Measurements from ENCODE around the gene OCRL.

OCRL gene

GRCh38 chrX:129585691-129586090 lies 45.6 kb downstream of the OCRL start:
- Histone ChIP-seq H3K4me2 (ENCODE audit: insufficient read depth, low read length, poor library complexity, severe bottlenecking) (no peak overlapping the region), H2BK15ac (ENCODE audit: low read length) (no peak overlapping the region), H4K8ac (ENCODE audit: low read depth, low read length) (no peak overlapping the region), H3K27me3 (ENCODE audit: control insufficient read depth in 3 of 3, insufficient read depth in 3 of 3, low read depth in 1 of 3, low read length in 3 of 3) (no peaks in the 10 kb centered on the region), H2BK12ac (ENCODE audit: low read length) (no peak overlapping the region), H2BK5ac (ENCODE audit: low read length) (no peak overlapping the region), H2AK5ac (ENCODE audit: low read depth, low read length) (no peak overlapping the region), H3K4ac (ENCODE audit: low read length) (no peak overlapping the region), H3K27ac (replicated peaks; ENCODE audit: low read length) (no peak overlapping the region), H3K14ac (ENCODE audit: low read length) (no peak overlapping the region), H3K36me3 (replicated peaks in 1 of 2; ENCODE audit: control insufficient read depth in 2 of 2, insufficient read depth in 2 of 2, low read length in 2 of 2) (peaks cover 16 to 72% of the 10 kb centered on the region in 2 donors), H3K23ac (ENCODE audit: low read depth, low read length, poor library complexity) (no peak overlapping the region), H3K18ac (ENCODE audit: low read length) (no peak overlapping the region), H4K91ac (ENCODE audit: low read depth, low read length, poor library complexity) (no peak overlapping the region), H3K9me3 (replicated peaks in 1 of 2; ENCODE audit: control insufficient read depth in 2 of 2, insufficient read depth in 1 of 2, low read depth in 1 of 2, low read length in 2 of 2) (no peaks in the 10 kb centered on the region), H2AFZ (ENCODE audit: low read length) (no peak overlapping the region), H3K9ac (ENCODE audit: low read depth, low read length, poor library complexity) (no peak overlapping the region), H3K79me1 (ENCODE audit: low read depth, low read length) (no peaks in the 10 kb centered on the region), H2BK120ac (ENCODE audit: low read depth, low read length) (no peak overlapping the region), H3K4me3 (ENCODE audit: low read length in 2 of 2) (no peak overlapping the region), H3K4me1 (ENCODE audit: control insufficient read depth in 2 of 2, insufficient read depth in 1 of 2, low read depth in 1 of 2, low read length in 2 of 2) (no peaks in the 10 kb centered on the region)
- no CpG with 5 or more reads among the region's 3 CpGs for WGBS, 2 donors (ENCODE audit: extremely low coverage in 2 of 2, insufficient read length in 2 of 2, insufficient replicate concordance in 1 of 2)
- no peak for DNase-seq (ENCODE audit: low spot score)

GRCh38 chrX:129586446-129586845 lies 46.4 kb downstream of the OCRL start:
- H2AK5ac ChIP-seq (ENCODE audit: low read depth, low read length): no peak overlapping the region
- H2BK120ac ChIP-seq (ENCODE audit: low read depth, low read length): no peak overlapping the region
- H2AFZ ChIP-seq (ENCODE audit: low read length): no peak overlapping the region
- no peak overlapping the region for H4K8ac ChIP-seq (ENCODE audit: low read depth, low read length)
- H3K23ac ChIP-seq (ENCODE audit: low read depth, low read length, poor library complexity): no peak overlapping the region
- no peak overlapping the region for H3K18ac ChIP-seq (ENCODE audit: low read length)
- no peak overlapping the region for H3K9ac ChIP-seq (ENCODE audit: low read depth, low read length, poor library complexity)
- no peak overlapping the region for H2BK15ac ChIP-seq (ENCODE audit: low read length)
- no peaks in the 10 kb centered on the region for H3K27me3 ChIP-seq (ENCODE audit: control insufficient read depth in 3 of 3, insufficient read depth in 3 of 3, low read depth in 1 of 3, low read length in 3 of 3)
- H3K9me3 ChIP-seq (replicated peaks in 1 of 2; ENCODE audit: control insufficient read depth in 2 of 2, insufficient read depth in 1 of 2, low read depth in 1 of 2, low read length in 2 of 2): no peaks in the 10 kb centered on the region
- H3K36me3 ChIP-seq (replicated peaks in 1 of 2; ENCODE audit: control insufficient read depth in 2 of 2, insufficient read depth in 2 of 2, low read length in 2 of 2): peaks cover 17 to 80% of the 10 kb centered on the region in 2 donors
- DNase-seq (ENCODE audit: low spot score): no peak
- H3K4me3 ChIP-seq (ENCODE audit: low read length in 2 of 2): no peak overlapping the region
- no peak overlapping the region for H3K14ac ChIP-seq (ENCODE audit: low read length)
- WGBS, 2 donors (ENCODE audit: extremely low coverage in 2 of 2, insufficient read length in 2 of 2, insufficient replicate concordance in 1 of 2): no CpG with 5 or more reads among the region's 4 CpGs
- no peak overlapping the region for H2BK5ac ChIP-seq (ENCODE audit: low read length)
- H3K4me1 ChIP-seq (ENCODE audit: control insufficient read depth in 2 of 2, insufficient read depth in 1 of 2, low read depth in 1 of 2, low read length in 2 of 2): no peaks in the 10 kb centered on the region
- H2BK12ac ChIP-seq (ENCODE audit: low read length): no peak overlapping the region
- no peak overlapping the region for H3K4me2 ChIP-seq (ENCODE audit: insufficient read depth, low read length, poor library complexity, severe bottlenecking)
- H3K4ac ChIP-seq (ENCODE audit: low read length): no peak overlapping the region
- H3K79me1 ChIP-seq (ENCODE audit: low read depth, low read length): no peaks in the 10 kb centered on the region
- H3K27ac ChIP-seq (replicated peaks; ENCODE audit: low read length): no peak overlapping the region
- no peak overlapping the region for H4K91ac ChIP-seq (ENCODE audit: low read depth, low read length, poor library complexity)

- no peak overlapping the region for H4K8ac ChIP-seq (ENCODE audit: low read depth, low read length)
- peaks cover 23 to 83% of the 10 kb centered on the region in 2 donors for H3K36me3 ChIP-seq (replicated peaks in 1 of 2; ENCODE audit: control insufficient read depth in 2 of 2, insufficient read depth in 2 of 2, low read length in 2 of 2)
- no peak overlapping the region for H3K9ac ChIP-seq (ENCODE audit: low read depth, low read length, poor library complexity)
- no peaks in the 10 kb centered on the region for H3K79me1 ChIP-seq (ENCODE audit: low read depth, low read length)
- no peak overlapping the region for H3K14ac ChIP-seq (ENCODE audit: low read length)
- H3K9me3 ChIP-seq (replicated peaks in 1 of 2; ENCODE audit: control insufficient read depth in 2 of 2, insufficient read depth in 1 of 2, low read depth in 1 of 2, low read length in 2 of 2): no peaks in the 10 kb centered on the region
- no peaks in the 10 kb centered on the region for H3K27me3 ChIP-seq (ENCODE audit: control insufficient read depth in 3 of 3, insufficient read depth in 3 of 3, low read depth in 1 of 3, low read length in 3 of 3)
- H3K4me3 ChIP-seq (ENCODE audit: low read length in 2 of 2): no peak overlapping the region
- H4K91ac ChIP-seq (ENCODE audit: low read depth, low read length, poor library complexity): no peak overlapping the region
- H2BK12ac ChIP-seq (ENCODE audit: low read length): no peak overlapping the region
- H2AFZ ChIP-seq (ENCODE audit: low read length): no peak overlapping the region
- H3K4me1 ChIP-seq (ENCODE audit: control insufficient read depth in 2 of 2, insufficient read depth in 1 of 2, low read depth in 1 of 2, low read length in 2 of 2): no peaks in the 10 kb centered on the region
- H3K4ac ChIP-seq (ENCODE audit: low read length): no peak overlapping the region
- H3K27ac ChIP-seq (replicated peaks; ENCODE audit: low read length): no peak overlapping the region
- no peak for DNase-seq (ENCODE audit: low spot score)
- no peak overlapping the region for H3K18ac ChIP-seq (ENCODE audit: low read length)
- no peak overlapping the region for H2BK5ac ChIP-seq (ENCODE audit: low read length)
- WGBS, 2 donors (ENCODE audit: extremely low coverage in 2 of 2, insufficient read length in 2 of 2, insufficient replicate concordance in 1 of 2): no CpG with 5 or more reads among the region's 4 CpGs
- H3K23ac ChIP-seq (ENCODE audit: low read depth, low read length, poor library complexity): no peak overlapping the region
- no peak overlapping the region for H2BK15ac ChIP-seq (ENCODE audit: low read length)
- H2BK120ac ChIP-seq (ENCODE audit: low read depth, low read length): no peak overlapping the region
- no peak overlapping the region for H2AK5ac ChIP-seq (ENCODE audit: low read depth, low read length)
- H3K4me2 ChIP-seq (ENCODE audit: insufficient read depth, low read length, poor library complexity, severe bottlenecking): no peak overlapping the region
These were observed 50.5 kb downstream of the OCRL start for GRCh38 chrX:129590596-129590995.

- H3K9me3 ChIP-seq (replicated peaks in 1 of 2; ENCODE audit: control insufficient read depth in 2 of 2, insufficient read depth in 1 of 2, low read depth in 1 of 2, low read length in 2 of 2): no peaks in the 10 kb centered on the region
- H2BK15ac ChIP-seq (ENCODE audit: low read length): no peak overlapping the region
- H3K27me3 ChIP-seq (ENCODE audit: control insufficient read depth in 3 of 3, insufficient read depth in 3 of 3, low read depth in 1 of 3, low read length in 3 of 3): no peaks in the 10 kb centered on the region
- no peak overlapping the region for H2AK5ac ChIP-seq (ENCODE audit: low read depth, low read length)
- H3K14ac ChIP-seq (ENCODE audit: low read length): no peak overlapping the region
- no peak overlapping the region for H3K9ac ChIP-seq (ENCODE audit: low read depth, low read length, poor library complexity)
- no peaks in the 10 kb centered on the region for H3K79me1 ChIP-seq (ENCODE audit: low read depth, low read length)
- no peak overlapping the region for H3K18ac ChIP-seq (ENCODE audit: low read length)
- no peak overlapping the region for H2BK12ac ChIP-seq (ENCODE audit: low read length)
- no peak for DNase-seq (ENCODE audit: low spot score)
- H3K36me3 ChIP-seq (replicated peaks in 1 of 2; ENCODE audit: control insufficient read depth in 2 of 2, insufficient read depth in 2 of 2, low read length in 2 of 2): peaks cover 19 to 66% of the 10 kb centered on the region in 2 donors
- H3K27ac ChIP-seq (replicated peaks; ENCODE audit: low read length): no peak overlapping the region
- no peak overlapping the region for H3K4me3 ChIP-seq (ENCODE audit: low read length in 2 of 2)
- no peak overlapping the region for H3K4ac ChIP-seq (ENCODE audit: low read length)
- no peak overlapping the region for H3K23ac ChIP-seq (ENCODE audit: low read depth, low read length, poor library complexity)
- no peak overlapping the region for H4K91ac ChIP-seq (ENCODE audit: low read depth, low read length, poor library complexity)
- H2BK5ac ChIP-seq (ENCODE audit: low read length): no peak overlapping the region
- H2AFZ ChIP-seq (ENCODE audit: low read length): no peak overlapping the region
- no peak overlapping the region for H2BK120ac ChIP-seq (ENCODE audit: low read depth, low read length)
- H4K8ac ChIP-seq (ENCODE audit: low read depth, low read length): no peak overlapping the region
- no peaks in the 10 kb centered on the region for H3K4me1 ChIP-seq (ENCODE audit: control insufficient read depth in 2 of 2, insufficient read depth in 1 of 2, low read depth in 1 of 2, low read length in 2 of 2)
- no peak overlapping the region for H3K4me2 ChIP-seq (ENCODE audit: insufficient read depth, low read length, poor library complexity, severe bottlenecking)
These were observed 53.1 kb downstream of the OCRL start for GRCh38 chrX:129593137-129593536.
